GM12865 (cell line): Measurements from ENCODE around the gene ADAMTS12.

Experiments
- DNase-seq: peaks from one replicate; pipeline ENCODE4 v3.0.0; 2010; ENCODE audit warnings: low read depth
- H3K4me3 ChIP-seq: 2 replicates; pipeline ENCODE4 v1.5.1; 2011; ENCODE audit warnings: mild to moderate bottlenecking, low read depth, low read length, control low read depth
- TF ChIP-seq, protein P1 (sequence below): IDR thresholded peaks from 2 replicates; pipeline ENCODE4 v1.5.1; 2011; ENCODE audit warnings: low read length, control low read depth, low read depth, inconsistent platforms; ENCODE audit not compliant: insufficient read depth; ENCODE audit errors: missing control alignments

ADAMTS12 gene

GRCh38 chr5:33579789-33580188, 312.0 kb downstream of the ADAMTS12 start:
- TF ChIP-seq, protein P1, sequence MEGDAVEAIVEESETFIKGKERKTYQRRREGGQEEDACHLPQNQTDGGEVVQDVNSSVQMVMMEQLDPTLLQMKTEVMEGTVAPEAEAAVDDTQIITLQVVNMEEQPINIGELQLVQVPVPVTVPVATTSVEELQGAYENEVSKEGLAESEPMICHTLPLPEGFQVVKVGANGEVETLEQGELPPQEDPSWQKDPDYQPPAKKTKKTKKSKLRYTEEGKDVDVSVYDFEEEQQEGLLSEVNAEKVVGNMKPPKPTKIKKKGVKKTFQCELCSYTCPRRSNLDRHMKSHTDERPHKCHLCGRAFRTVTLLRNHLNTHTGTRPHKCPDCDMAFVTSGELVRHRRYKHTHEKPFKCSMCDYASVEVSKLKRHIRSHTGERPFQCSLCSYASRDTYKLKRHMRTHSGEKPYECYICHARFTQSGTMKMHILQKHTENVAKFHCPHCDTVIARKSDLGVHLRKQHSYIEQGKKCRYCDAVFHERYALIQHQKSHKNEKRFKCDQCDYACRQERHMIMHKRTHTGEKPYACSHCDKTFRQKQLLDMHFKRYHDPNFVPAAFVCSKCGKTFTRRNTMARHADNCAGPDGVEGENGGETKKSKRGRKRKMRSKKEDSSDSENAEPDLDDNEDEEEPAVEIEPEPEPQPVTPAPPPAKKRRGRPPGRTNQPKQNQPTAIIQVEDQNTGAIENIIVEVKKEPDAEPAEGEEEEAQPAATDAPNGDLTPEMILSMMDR, result no peak

DNA sequence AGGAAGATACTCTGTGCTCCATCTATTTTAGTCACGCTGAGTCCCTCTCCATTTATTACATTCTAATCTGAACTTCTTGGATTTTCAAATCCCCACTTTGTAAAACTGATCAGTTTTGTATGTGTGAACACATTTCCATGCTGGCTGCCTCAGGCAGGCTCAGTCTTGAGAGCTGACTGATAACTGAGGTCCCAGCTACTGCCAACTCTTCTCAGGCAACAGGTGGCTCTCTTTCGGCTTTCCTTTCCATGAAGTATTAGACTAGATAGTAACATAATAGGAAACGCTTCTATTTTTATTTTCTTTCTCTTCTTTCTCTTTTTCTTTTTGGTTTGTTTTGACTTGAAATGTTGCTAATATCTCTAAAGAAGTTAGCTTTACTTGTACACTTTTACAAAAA, 312.6 kb downstream of the ADAMTS12 start:
- H3K4me3 ChIP-seq, result no peak overlapping the region
- no peak for DNase-seq

More at GRCh38 chr5:33579789-33580188, 312.0 kb downstream of the ADAMTS12 start:
- no peak for DNase-seq
- no peak overlapping the region for H3K4me3 ChIP-seq

DNA sequence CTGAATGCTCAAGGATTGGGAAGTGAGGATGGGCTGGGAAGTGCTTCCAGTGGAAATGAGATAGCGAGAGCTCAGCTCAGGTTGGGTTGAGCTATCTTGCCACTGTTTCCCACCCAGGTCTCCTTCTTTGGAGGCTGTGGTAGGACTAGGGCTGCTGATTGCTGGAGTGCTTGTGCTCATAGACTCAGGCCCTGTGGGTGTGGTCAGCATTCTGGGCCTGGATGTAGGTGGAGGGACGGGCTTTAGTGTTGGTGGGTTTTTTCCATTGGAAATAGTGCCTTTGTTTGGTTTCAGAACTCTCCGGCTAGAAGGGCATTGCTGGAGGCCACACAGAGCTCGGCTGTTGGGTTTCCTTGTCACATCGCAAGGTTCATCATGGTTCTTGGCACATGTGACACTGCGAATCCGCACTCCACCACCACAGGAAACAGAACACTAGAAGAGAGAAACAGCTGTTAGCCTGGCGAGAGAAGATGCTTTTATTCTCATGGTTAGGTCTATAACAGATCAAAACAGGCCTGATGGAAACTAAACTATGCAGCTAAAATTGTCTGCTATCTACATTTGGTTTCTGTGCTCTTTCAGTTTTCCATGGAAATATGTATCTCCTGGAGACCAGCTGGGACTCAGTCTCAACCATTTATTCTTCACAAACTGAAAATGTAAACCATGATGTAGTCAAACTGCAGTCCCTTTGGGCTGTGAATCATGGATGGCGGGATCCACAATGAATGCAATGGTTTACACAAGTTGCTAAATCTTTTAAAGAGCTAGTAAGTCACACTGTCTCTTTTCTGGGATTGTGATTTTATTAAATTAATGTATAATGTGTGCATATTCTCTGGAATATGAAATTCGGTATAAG, 314.8 kb downstream of the ADAMTS12 start:
- DNase-seq, result no peak
- TF ChIP-seq, protein P1, result no peak
- H3K4me3 ChIP-seq, result no peak overlapping the region

More for the DNA sequence above, 312.6 kb downstream of the ADAMTS12 start:
- TF ChIP-seq, protein P1, result no peak

DNA sequence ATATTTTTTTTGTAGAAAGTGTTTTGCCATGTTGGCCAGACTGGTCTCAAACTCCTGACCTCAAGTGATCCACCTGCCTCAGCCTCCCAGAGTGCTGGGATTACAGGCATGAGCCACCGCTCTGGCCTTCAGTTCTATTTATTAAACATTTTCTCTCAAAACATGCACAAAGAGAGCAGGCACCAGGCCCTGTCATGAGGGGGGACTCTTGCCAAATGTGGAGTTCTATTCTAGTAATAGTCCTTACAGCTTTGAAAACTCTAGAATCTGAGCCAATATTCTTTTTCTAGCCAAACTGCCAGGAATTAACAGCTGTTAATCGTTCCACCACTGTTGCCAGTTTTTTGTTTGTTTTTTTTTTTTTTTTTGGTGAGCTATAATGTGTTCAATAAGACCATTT, 326.5 kb downstream of the ADAMTS12 start:
- TF ChIP-seq, protein P1, result no peak
- H3K4me3 ChIP-seq, result no peak overlapping the region
- DNase-seq, result no peak

GRCh38 chr5:33563983-33564908, 327.5 kb downstream of the ADAMTS12 start:
- DNase-seq, result no peak
- no peak overlapping the region for H3K4me3 ChIP-seq
- TF ChIP-seq, protein P1, result no peak

DNA sequence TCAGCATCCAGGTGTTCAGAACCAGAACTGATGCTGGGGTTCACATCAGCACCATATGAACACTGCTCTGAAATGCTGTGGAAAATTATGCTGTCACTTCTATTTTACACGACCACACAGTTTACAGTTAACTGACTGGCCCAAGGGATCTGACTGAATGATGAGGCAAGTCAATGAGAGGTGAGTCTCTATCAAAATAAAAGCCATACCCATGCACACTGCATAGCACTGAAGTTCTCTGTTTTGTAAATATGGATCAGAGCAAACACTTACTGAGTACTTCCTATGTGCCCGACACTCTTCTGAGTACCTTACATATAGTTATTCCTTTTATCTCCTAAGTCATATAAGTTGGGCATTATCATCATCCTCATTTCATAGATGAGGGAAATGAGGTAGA, 328.3 kb downstream of the ADAMTS12 start:
- no peak for DNase-seq
- TF ChIP-seq, protein P1, result no peak
- no peak overlapping the region for H3K4me3 ChIP-seq
